ENCODE results near the gene TPPP. TPM values are rescaled to one million over a fixed set of nuclear protein-coding genes. Genes with fewer than 3 reads are reported as not detected.

The TPPP gene
- polyA plus RNA-seq, 2 of the 4 experiments (the other 2 are of a cell fraction), result 1.0 to 1.4 TPM

DNA sequence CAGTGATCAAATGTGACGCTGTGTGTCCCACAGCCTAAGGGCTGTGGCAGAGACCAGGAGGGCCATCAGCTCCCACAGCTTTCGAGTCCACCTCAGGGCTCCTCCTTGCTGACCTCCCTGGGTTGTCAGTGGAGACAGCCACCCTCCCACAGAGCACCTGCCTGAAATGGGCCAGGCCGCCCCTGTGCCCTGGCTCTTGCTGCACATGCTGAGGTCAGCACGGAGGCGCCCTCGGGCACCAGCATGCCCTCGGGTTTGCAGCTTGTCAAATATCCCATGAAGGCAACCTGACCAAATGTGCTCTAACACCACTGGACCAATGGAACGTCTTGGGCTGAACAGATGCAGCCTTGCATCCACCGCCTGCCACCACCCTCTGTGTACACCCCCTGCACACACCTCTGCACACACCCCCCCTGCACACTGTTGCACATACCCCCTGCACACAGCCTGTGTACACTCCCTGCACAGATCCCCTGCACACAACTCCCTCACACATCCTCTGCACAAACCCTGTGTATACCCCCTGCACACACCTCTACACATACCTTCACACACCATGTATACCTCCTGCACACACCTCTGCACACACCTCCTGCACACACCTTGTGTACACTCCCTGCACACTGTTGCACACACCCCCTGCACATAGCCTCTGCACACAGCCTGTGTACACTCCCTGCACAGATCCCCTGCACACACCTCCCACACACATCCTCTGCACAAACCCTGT is 83.0 kb downstream of the TPPP start:
- H3K4me1 ChIP-seq, result no peaks in the 10 kb centered on the region

More for the DNA sequence above, 83.0 kb downstream of the TPPP start:
- no peak for TF ChIP-seq ZFP36 (IDR thresholded peaks at IDR 0.05; ENCODE audit: borderline replicate concordance, partially characterized antibody)
- no peak for TF ChIP-seq TFCP2L1 (CRISPR knock-in tag; IDR thresholded peaks at IDR 0.05)
- TF ChIP-seq ZC3H11A (IDR thresholded peaks at IDR 0.05), result no peak
- no peak for TF ChIP-seq RAD21 (conservative IDR thresholded peaks at IDR 0.05 in 1 of 2, IDR thresholded peaks at IDR 0.05 in 1 of 2)
- POLR2A ChIA-PET, result no interaction called here
- ATAC-seq, result no peak
- H3K4me3 ChIP-seq, result no peak overlapping the region
- H3K27ac ChIP-seq, result no peak overlapping the region
- CTCF ChIA-PET, result no interaction called here
- H3K9me3 ChIP-seq, result peaks cover under 1% of the 10 kb centered on the region; the same call in 1 of the 3 replicates
- FAIRE-seq, result no peak
- DNase-seq (ENCODE audit: low read depth in 1 of 2, low spot score in 1 of 2), result no peak
- H3K4me2 ChIP-seq, result no peak overlapping the region
- 71% methylated on average over 9 of the region's 9 CpGs for WGBS (ENCODE audit: missing lambda C conversion rate)

Other genes starting within 250 kb of the TPPP start
- gene SLC9A3, start 168.9 kb downstream of the TPPP start, polyA plus RNA-seq (2011; rRNA removed), result 1.3 and 1.5 TPM in 2 replicates
- gene SLC9A3, start 168.9 kb downstream of the TPPP start, polyA plus RNA-seq (2017; fragmentation: RNase III; extraction: RNeasy Plus Mini Kit Qiagen cat#74134 plus additional on column Dnase treatment), result 1.3 TPM in 3 replicates
- 10.5 and 11.1 TPM in 2 replicates for gene CEP72, start 81.0 kb downstream of the TPPP start, polyA plus RNA-seq (2011; rRNA removed)
- gene CEP72, start 81.0 kb downstream of the TPPP start, polyA plus RNA-seq (2017; fragmentation: RNase III; extraction: RNeasy Plus Mini Kit Qiagen cat#74134 plus additional on column Dnase treatment), result 10.6 to 10.8 TPM (median 10.8 TPM) in 3 replicates
- gene ZDHHC11B, start 91.4 kb upstream of the TPPP start, polyA plus RNA-seq (2011; rRNA removed), result 0.18 and 0.70 TPM in 2 replicates
- 0.97 to 1.4 TPM (median 1.0 TPM) in 3 replicates for gene ZDHHC11B, start 91.4 kb upstream of the TPPP start, polyA plus RNA-seq (2017; fragmentation: RNase III; extraction: RNeasy Plus Mini Kit Qiagen cat#74134 plus additional on column Dnase treatment)
- gene ZDHHC11, start 157.6 kb upstream of the TPPP start, polyA plus RNA-seq (2011; rRNA removed), result 2.6 and 9.9 TPM in 2 replicates
- gene ZDHHC11, start 157.6 kb upstream of the TPPP start, polyA plus RNA-seq (2017; fragmentation: RNase III; extraction: RNeasy Plus Mini Kit Qiagen cat#74134 plus additional on column Dnase treatment), result 12.9 to 16.0 TPM (median 13.7 TPM) in 3 replicates
- 11.6 and 15.8 TPM in 2 replicates for gene BRD9, start 199.4 kb upstream of the TPPP start, polyA plus RNA-seq (2011; rRNA removed)
- gene BRD9, start 199.4 kb upstream of the TPPP start, polyA plus RNA-seq (2017; fragmentation: RNase III; extraction: RNeasy Plus Mini Kit Qiagen cat#74134 plus additional on column Dnase treatment), result 28.9 to 31.0 TPM (median 29.6 TPM) in 3 replicates
- 62.4 and 82.4 TPM in 2 replicates for gene TRIP13, start 199.5 kb upstream of the TPPP start, polyA plus RNA-seq (2011; rRNA removed)
- gene TRIP13, start 199.5 kb upstream of the TPPP start, polyA plus RNA-seq (2017; fragmentation: RNase III; extraction: RNeasy Plus Mini Kit Qiagen cat#74134 plus additional on column Dnase treatment), result 54.0 to 60.2 TPM (median 54.6 TPM) in 3 replicates